GM19099 (cell line): ENCODE measurements around the gene MUC6.

Experiments
- POLR2A ChIP-seq: IDR thresholded peaks from 3 replicates; pipeline ENCODE4 v1.6.1; 2011; ENCODE audit warnings: low read depth; ENCODE audit not compliant: insufficient read length; ENCODE audit errors: extremely low read depth

The MUC6 gene

DNA sequence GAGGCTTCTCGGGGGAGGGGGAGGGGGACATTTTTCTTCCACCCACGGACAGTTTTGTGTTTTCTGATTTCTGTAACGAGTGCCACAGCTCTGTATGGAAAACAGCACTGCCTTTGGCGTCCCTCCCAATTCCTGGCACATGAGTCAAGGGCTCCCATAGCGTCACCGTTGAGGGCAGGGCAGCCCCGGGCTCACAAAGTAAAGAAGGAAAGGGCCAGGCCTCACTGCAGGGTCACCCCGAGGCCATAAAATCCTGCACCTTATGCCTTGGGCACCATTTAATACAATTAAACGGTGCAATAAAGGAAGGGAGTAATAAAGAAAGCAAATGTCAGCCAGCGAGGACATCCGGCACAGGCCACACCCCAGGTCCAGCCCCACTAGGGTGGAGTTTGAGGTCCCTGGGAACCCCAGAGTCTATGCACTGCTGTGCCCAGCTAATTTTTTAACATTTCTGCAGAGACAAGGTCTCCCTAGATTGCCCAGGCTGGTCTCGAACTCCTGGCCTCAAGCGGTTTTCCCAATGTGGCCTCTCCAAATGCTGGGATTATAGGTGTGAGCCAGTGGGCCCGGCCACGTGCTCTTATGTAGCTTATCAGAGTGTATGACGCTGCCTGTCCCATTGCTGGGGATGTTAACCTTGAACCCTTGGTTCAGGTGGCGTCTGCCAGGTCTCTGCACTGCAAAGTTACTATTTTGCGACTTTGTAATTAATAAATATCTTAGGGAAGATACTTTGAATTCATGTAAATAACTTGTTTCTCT is 24.5 kb upstream of the MUC6 start:
- TF ChIP-seq POLR2A, result no peak

- TF ChIP-seq POLR2A, result no peak
Measured at GRCh38 chr11:1060410-1060809, 23.9 kb upstream of the MUC6 start.

- TF ChIP-seq POLR2A, result no peak
Measured at GRCh38 chr11:1059759-1060158, 23.2 kb upstream of the MUC6 start.

DNA sequence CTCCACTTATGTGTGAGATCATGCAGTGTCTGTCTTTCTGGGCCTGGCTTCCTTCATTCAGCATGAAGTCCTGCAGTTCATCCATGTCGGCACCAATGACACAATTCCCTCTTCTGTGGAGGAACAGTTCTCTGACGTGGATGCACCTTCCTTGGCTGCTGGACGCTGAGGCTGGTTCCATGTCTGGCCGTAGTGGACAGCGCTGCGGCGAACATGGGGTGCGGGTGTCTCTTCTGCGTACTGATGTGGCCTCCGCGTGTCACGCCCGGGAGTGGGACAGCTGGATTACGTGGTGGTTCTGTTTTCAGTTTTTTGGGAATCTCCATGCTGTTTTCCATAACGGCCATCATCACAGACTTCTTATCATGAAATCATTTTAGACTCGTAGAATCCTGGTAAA is 21.3 kb upstream of the MUC6 start:
- no peak for TF ChIP-seq POLR2A

GRCh38 chr11:1055990-1056771 is 19.7 kb upstream of the MUC6 start:
- TF ChIP-seq POLR2A, result no peak

DNA sequence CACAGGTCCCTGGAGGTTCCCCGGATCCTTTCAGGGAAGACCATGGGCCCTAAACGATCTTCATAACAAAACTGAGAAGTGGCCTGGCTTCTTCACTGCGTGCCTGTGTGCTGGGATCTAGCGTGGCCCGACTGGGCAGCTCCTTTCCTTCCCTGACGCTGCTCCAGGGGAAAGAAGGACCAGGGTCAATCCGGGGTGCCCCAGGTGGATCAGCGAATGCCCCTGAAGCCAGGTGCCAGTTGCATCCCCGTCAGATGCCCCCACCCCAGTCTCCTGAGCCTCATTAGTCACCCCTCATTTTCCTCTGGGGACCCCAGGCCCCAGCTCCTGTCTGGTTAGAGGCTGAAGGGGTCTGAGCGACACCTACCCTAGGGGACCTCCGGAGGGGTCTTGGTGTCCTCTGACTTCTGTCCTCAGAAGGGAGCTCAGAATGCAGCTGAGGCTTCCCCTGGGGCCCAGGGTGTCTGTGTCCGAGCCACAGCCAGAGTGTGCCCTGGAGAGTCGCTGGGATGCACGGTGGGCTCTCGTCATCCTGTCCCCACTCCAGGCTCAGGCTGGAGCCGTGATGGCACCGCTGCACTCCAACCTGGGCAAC is 18.7 kb upstream of the MUC6 start:
- no peak for TF ChIP-seq POLR2A

DNA sequence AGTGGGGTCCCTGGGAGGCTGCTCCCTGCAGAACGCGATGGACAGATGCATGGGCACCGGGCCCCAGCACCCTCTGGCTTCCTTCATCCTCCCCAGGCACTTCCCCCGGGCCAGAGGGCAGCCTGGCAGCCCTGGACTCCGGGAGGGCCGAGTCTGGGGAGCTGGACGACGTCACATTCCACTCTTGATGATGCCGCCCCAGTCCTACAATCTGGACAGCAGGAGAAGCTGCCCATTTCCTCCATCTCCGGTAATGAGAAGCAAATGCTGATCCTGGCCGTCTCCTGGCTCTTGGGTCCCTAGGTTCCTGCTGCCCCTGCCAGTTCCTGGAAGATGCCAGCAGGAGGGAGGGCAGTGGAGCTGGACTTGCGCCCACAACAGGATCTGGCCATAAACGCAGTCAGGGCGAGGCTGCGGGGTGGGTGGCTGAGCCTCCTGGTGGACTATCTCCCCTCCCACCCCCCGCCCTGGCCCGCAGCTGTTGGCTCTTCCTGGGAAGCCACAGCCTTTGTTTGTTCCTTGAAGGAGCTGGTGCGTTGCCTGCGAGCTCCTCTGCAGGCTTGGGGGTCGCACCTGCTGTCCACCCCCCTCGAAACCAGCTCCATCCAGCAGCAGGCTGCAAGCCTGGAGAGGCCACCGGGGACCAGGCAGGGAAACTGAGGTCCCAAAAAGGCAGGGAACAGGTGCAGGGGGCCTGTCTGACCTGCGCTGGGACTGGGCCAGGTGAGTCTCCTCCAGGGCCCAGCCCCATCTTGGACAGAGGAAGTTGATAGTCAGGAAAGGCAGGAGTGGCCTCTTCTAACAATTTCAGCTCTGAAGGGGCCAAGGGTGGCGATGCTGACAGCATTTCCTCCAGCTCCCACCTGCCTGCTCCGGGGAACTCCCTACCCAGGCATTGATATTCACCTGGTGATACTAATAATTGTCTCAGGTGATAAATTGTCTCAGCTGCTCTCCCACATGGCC is 17.9 kb upstream of the MUC6 start:
- TF ChIP-seq POLR2A, result no peak

DNA sequence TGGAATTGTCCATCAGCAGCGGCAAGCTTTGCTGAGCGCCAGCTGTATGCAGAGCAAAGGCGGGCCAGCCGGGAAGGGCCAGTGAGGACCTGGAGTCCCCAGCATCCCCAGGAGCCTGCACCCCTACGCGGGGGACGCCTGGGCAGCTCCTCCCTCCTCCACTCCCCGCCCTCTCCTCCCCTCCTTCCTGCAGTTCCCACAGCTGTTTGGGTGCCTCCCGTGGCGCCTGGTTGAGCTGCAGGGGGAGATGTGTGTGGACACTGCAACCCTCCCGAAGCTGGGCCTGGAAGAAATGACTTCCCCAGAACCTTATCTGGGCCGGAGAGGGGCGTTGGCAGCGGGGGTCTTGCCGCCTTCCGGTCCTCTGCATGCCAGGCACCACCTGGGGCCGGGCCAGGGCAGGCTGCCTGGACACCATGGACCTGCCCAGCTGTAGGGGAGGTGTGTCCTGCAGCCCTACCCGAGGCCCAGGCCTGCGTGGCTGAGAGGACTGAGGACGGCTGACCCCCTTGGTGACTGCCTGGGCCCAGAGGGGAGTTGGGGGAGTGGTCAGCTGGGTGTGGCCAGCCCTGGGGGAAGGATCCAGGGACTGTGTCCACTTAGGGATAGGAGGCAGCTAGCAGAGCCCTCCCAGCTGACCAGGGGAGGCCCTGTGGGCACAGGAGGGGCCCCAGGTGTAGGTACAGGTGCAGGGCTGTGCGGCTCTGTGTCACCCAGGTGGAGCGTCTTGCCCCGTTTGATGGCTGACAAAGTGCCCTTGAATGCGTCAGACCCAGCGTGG is 16.8 kb upstream of the MUC6 start:
- TF ChIP-seq POLR2A, result no peak

- TF ChIP-seq POLR2A, result no peak
Measured at GRCh38 chr11:1052133-1053011, 15.9 kb upstream of the MUC6 start.

DNA sequence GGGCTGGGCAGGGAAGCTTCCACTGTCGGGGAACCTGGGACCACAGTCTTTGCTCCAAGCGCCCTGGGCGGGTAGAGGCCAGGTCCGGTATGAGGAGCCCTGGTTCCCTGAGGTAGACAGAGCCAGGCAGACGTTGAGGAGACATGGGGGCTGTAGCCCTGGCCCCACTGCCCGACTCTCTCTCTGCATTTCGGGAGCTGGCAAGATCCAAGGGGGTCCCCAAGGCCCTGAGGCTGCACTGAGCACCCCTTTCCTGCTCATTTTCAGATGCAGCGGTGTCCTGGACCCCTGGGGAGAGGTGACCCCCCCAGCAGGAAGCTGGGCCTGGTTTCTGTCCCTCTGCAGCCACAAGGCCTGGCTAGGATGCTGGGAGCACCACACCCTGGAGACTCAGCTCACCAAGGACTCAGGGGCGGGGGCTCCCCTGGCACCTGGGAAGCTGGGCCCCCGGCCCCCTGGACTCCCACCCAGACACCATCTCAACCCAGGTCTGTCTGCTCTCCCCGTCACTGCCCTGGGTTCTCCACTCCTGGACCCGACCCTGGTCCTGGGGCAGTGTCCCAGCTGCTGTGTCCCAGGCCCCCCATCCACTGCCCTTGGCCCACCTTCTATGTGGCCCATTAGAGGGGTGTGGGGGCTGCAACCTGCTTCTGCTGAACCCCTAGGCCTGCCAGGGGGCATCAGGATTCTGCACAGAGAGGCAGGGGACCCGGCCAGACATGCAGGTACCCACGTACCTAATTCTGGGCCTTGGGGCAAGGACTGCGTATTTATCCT is 15.0 kb upstream of the MUC6 start:
- no peak for TF ChIP-seq POLR2A

DNA sequence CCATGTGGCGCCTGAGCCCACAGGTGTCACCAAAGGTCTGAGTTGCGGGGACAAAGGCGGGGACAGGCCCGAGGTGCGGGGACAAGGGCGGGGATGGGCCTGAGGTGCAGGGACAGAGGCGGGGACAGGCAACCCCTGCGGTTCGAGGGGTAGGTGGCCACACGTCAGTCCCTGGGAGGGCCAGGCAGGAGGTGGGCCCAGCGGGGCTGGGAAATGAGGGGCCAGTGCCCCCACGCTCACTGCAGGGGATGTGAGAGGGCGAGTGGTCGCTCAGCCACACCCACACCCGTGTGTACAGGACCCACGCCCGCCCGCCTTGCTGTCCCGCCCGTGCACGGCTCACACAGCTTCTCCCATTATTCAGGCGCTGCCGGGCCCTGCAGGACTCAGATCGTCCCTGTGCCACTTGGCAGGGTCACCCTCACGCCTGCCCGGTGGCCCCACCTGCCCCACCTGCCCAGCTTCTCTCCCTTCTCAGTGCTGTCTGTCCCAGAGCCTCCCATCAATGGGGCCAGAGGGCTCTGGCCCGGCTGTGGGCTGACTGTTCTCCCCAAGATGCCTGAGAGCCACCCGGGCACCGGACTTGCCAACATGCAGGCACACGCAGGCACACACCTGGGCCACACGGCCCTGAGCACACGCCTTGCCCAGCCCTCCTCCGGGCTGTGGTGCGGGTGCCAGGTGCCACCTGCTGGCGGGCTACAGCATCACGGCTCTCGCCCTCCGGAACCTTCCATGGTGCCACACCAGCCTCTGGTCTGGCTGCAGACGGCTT is 14.2 kb upstream of the MUC6 start:
- TF ChIP-seq POLR2A, result no peak

DNA sequence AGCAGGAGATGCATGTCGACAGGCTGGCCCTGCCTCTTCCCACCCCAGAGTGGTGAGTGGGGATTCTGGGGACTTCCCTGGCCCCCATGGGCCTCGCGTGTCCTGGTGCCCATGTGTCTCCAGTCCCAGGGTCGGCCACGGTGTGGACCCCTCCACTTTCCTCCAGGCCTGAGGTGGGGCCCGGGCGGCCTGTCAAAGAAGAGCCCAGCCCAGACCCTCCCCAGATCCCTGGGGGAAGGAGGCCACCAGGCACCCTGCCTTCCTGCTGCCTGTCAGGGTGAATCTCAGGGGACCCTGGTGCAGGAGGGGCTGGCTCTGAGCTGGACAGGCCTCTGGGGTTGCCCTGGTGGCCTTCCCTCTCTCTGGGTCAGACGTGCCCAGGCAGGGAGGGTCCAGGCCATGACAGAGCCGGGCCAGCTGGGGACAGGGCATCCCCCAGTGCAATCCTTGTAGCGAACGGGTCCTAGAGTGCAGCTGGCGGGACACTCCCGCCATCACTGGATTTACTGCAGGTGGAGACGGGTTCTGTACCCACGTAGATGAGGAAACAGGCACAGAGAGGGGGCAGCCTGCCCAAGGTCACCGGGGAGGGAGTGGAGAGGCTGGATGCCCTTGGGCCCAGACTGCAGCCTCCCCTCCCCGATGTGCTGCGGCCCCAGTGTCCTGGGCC is 13.5 kb upstream of the MUC6 start:
- no peak for TF ChIP-seq POLR2A
